Measurements from ENCODE around the gene VSX2. TPM values are rescaled to one million over a fixed set of nuclear protein-coding genes. Genes with fewer than 3 reads are reported as not detected.

VSX2 gene
- total RNA-seq, 4 donors from 2014 or later, result not detected

GRCh38 chr14:74240794-74241651 is 1.8 kb downstream of the VSX2 start:
- intact Hi-C loops (cut with DNase I), result no loop called here
- Histone ChIP-seq H3K4me1 (peaks cover 30 to 31% (median 31%) of the 10 kb centered on the region in 4 donors), H3K27me3 (peaks cover 18 to 96% (median 60%) of the 10 kb centered on the region in 4 donors), H3K4me3 (peak overlapping the region; percentile 40 to 51 (median 44)), H3K27ac (replicated peaks in 1 of 4) (no peak overlapping the region), H3K36me3 (no peaks in the 10 kb centered on the region), H3K9me3 (no peaks in the 10 kb centered on the region)
- TF ChIP-seq POLR2AphosphoS5 (IDR thresholded peaks at IDR 0.05) (no peak), POLR2A (IDR thresholded peaks at IDR 0.05; ENCODE audit: low read depth) (no peak), CTCF (IDR thresholded peaks at IDR 0.05) (no peak), EP300 (IDR thresholded peaks at IDR 0.05) (no peak)
- 5% methylated on average over 27 of the region's 80 CpGs for WGBS
- no peak for DNase-seq (ENCODE audit: extremely low spot score)

- WGBS, result 9% methylated on average over 14 of the region's 14 CpGs
- no peak overlapping the region for H3K27ac ChIP-seq (replicated peaks in 1 of 4)
- H3K36me3 ChIP-seq, result no peaks in the 10 kb centered on the region
- intact Hi-C loops (cut with DNase I), result no loop called here
- H3K9me3 ChIP-seq, result no peaks in the 10 kb centered on the region
- DNase-seq (ENCODE audit: extremely low spot score), result no peak
- H3K27me3 ChIP-seq, result peaks cover 18 to 98% (median 60%) of the 10 kb centered on the region in 4 donors
- H3K4me3 ChIP-seq, result peak overlapping the region; percentile 40 to 51 (median 44)
- TF ChIP-seq POLR2A (IDR thresholded peaks at IDR 0.05; ENCODE audit: low read depth) (no peak), CTCF (IDR thresholded peaks at IDR 0.05) (no peak), POLR2AphosphoS5 (IDR thresholded peaks at IDR 0.05) (no peak), EP300 (IDR thresholded peaks at IDR 0.05) (no peak)
- peaks cover 30 to 31% (median 31%) of the 10 kb centered on the region in 4 donors for H3K4me1 ChIP-seq
These were observed 2.4 kb downstream of the VSX2 start for GRCh38 chr14:74241652-74242017.

GRCh38 chr14:74242021-74242779 is 3.0 kb downstream of the VSX2 start:
- peaks cover 18 to 98% (median 60%) of the 10 kb centered on the region in 4 donors for H3K27me3 ChIP-seq
- H3K27ac ChIP-seq (replicated peaks in 1 of 4), result no peak overlapping the region
- no peaks in the 10 kb centered on the region for H3K9me3 ChIP-seq
- intact Hi-C loops (cut with DNase I), result no loop called here
- 14% methylated on average over 28 of the region's 28 CpGs for WGBS
- no peaks in the 10 kb centered on the region for H3K36me3 ChIP-seq
- H3K4me1 ChIP-seq, result peaks cover 30 to 31% (median 31%) of the 10 kb centered on the region in 4 donors
- no peak for DNase-seq (ENCODE audit: extremely low spot score)
- H3K4me3 ChIP-seq, result no peak overlapping the region
- TF ChIP-seq EP300 (IDR thresholded peaks at IDR 0.05), result no peak
- TF ChIP-seq CTCF (IDR thresholded peaks at IDR 0.05), result no peak
- no peak for TF ChIP-seq POLR2AphosphoS5 (IDR thresholded peaks at IDR 0.05)
- no peak for TF ChIP-seq POLR2A (IDR thresholded peaks at IDR 0.05; ENCODE audit: low read depth)

DNA sequence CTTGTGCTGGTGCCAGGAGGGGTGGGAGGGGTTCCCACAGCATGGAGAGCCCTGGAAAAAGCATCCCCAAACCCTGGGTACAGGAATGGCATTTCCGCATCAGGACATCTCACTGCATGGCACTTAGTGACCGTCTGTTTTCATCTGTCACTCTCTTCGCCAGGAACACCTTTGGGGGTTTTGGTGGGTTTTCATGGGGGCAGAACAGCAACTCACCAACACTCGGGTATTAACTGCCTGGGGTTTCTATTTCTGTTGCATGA is 3.5 kb downstream of the VSX2 start:
- H3K9me3 ChIP-seq, result no peaks in the 10 kb centered on the region
- DNase-seq (ENCODE audit: extremely low spot score), result no peak

More for the DNA sequence above, 3.5 kb downstream of the VSX2 start:
- Histone ChIP-seq H3K4me3 (no peak overlapping the region), H3K27ac (replicated peaks in 1 of 4) (no peak overlapping the region), H3K27me3 (peaks cover 18 to 98% (median 60%) of the 10 kb centered on the region in 4 donors), H3K36me3 (no peaks in the 10 kb centered on the region), H3K4me1 (peaks cover 30 to 31% (median 31%) of the 10 kb centered on the region in 4 donors)
- intact Hi-C loops (cut with DNase I), result no loop called here
- WGBS, result 33% methylated on average over 4 of the region's 4 CpGs
- TF ChIP-seq EP300 (IDR thresholded peaks at IDR 0.05) (no peak), CTCF (IDR thresholded peaks at IDR 0.05) (no peak), POLR2AphosphoS5 (IDR thresholded peaks at IDR 0.05) (no peak), POLR2A (IDR thresholded peaks at IDR 0.05; ENCODE audit: low read depth) (no peak)

Data from esophagus muscularis mucosa (tissue), 4 donors.